ENCODE data around the gene TNFRSF19.

The TNFRSF19 gene

GRCh38 chr13:23608138-23608537 lies 37.9 kb downstream of the TNFRSF19 start:
- DNase-seq (ENCODE audit: low spot score), result no peak

DNA sequence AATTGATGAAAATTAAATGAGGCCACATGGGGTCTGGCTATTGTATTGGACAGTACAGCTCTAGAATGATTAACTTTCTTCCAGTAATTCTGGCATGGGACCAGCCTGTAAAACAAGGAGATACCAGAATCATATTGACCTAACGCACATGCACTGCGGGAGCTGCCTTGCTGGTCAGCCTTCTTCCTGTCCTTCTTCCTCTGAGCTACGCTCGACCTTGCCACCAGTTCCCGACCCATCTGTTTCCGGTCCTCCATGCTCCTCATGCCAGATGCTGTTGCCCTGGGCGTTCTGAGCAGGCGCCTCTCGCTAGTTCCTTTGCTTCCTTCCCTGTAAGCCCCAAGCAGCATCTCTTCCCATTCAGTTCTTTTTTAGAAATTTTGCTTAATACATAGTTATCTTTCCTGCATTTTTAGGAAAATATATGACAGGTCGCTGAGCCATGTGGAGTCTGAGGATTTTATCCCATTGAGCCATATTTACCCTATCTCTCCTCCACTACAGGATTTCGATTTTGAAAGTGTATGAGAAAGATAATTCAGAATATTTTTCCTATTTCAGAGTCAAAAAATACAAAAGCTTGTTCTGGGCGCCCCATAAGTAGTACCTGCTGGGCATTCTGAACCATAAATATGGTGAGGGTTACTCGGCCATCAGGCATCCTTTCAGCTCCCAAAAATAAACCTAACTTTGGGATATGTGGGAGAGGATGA lies 38.6 kb downstream of the TNFRSF19 start:
- peak; percentile 66 for DNase-seq (ENCODE audit: low spot score)

GRCh38 chr13:23609414-23609760 lies 39.2 kb downstream of the TNFRSF19 start:
- DNase-seq (ENCODE audit: low spot score), result no peak

DNA sequence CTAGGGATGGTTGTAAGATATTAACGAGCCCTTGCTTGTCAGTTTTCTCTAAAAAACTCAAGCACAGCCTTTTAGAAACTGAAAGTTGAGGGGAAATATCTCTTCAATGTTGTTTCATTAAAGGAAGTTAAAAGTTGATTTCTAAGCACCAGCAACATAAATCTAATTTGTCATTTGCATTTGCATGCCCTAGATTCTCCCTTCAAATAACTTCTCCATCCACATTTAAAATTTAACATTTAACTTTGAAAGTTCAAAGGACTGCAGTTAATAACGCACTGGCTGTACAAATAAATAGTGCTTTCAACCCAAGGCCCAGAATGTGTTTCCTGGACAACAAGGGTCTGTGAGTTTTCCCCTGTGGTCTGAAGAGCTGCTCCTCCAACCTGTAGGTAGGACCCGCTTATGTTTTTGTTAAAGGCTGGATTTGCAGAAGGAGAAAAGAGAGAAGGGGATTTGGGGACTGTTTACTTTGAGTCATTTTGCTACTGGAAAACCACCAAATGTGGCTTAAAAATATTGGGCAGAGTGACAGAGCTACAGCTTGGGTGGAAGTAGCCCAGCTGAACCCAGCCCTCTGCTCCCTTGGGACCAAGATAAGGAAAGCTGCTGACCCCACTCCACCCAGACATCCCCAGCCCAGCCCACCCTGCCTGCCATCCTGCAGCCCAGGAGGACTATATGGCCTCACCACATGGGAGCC lies 39.8 kb downstream of the TNFRSF19 start:
- no peak for DNase-seq (ENCODE audit: low spot score)

- DNase-seq (ENCODE audit: low spot score), result peak; percentile 55
Measured at GRCh38 chr13:23610966-23611491, 40.8 kb downstream of the TNFRSF19 start.

DNA sequence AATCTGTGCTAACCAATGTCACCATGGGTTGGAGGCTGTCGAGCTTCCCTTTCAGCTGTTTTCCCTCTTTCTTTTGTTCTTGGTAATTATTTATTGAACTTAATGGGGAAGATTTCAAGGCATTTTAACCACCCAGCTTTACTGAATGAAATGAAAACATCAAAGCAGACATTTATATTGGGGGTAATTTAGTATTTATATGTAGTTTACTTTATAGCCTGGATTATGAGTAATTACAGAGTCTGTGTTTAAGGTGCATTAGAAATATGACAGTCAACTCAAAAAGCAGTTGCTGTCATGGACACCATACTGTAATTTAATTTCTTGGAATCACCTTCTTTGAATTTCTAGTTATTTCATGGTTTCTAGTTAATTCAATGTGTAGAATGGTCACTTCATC lies 42.0 kb downstream of the TNFRSF19 start:
- DNase-seq (ENCODE audit: low spot score), result no peak

DNA sequence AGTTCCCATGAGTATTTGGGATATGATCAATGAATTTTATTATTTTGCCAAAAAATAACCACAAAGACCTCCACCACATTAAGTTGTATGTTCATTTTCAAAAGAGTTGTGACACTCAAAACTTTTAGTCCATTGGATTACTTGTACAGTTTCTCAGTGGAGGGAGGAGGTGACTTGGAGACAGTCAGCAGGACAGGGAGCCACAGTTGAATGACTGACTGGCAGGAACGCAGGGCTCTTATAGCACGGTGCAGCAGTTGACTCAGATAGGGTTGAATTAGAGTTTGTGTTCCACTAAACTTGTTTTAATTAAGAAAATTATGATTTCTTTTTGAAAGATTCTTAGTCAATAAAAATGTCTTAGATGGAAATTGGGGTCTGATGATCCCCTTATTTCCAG lies 42.5 kb downstream of the TNFRSF19 start:
- DNase-seq (ENCODE audit: low spot score), result no peak

DNA sequence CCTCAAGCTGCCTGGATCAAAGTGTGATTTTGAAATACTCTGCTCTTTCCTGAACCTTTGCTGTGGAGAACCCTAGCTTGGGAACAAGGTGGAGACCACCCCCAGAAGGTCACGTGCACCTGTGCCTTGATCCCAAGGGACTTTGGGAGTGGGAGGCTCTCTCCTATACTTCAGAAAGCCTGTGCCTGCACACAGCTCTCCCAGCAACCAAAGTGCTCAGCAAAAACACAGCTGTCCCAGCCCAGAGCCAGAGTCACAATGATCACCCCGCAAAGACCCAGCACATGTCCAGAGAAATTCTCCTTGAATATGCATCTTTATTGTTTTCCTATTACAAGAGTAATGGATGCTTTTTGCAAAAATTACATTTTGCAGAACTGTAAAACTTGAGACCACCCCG lies 43.4 kb downstream of the TNFRSF19 start:
- DNase-seq (ENCODE audit: low spot score), result no peak

DNA sequence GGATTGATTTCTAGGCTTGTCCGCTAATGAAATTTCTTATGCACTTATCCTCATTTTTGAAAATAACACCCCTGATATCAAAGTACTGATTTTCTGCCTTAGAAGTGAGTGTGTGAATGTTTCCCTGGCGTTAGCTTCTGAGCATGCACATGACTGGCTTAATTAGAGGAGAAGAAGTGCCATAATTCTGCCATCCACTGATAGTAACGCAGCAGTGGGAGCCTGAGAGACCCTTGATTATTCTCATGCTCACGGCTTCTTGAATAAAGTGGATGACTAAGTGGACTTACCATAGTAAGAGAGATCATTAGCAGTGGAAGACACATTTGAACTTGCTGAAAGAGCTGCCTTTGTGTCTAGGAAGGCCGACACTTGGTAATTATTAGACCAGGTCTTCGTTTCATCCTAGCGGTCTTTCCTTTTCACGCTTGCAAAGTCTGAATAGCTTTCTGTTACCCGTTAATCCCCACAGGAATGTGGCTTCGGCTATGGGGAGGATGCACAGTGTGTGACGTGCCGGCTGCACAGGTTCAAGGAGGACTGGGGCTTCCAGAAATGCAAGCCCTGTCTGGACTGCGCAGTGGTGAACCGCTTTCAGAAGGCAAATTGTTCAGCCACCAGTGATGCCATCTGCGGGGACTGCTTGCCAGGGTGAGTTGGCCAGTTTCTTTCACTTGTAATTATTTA lies 45.3 kb downstream of the TNFRSF19 start:
- DNase-seq (ENCODE audit: low spot score), result no peak

DNA sequence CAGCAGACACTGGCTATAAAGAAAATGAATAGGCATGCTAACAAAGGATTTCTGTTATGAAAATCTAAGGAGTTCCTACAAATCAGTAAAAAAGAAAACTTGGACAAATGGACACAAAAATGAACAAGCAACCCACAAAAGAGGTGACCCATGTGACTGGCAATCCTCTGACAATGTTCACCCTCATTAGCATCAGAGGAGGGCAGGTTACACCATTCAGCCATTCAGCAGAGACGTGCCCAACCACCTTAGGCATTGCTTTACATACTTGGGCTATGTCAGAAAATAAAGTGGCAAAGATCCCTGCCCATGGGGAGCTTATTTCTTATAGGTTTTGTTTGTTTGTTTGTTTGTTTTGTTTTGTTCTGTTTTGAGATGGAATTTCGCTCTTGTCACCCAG lies 46.0 kb downstream of the TNFRSF19 start:
- no peak for DNase-seq (ENCODE audit: low spot score)

GRCh38 chr13:23617551-23618024 lies 47.4 kb downstream of the TNFRSF19 start:
- DNase-seq (ENCODE audit: low spot score), result no peak

DNA sequence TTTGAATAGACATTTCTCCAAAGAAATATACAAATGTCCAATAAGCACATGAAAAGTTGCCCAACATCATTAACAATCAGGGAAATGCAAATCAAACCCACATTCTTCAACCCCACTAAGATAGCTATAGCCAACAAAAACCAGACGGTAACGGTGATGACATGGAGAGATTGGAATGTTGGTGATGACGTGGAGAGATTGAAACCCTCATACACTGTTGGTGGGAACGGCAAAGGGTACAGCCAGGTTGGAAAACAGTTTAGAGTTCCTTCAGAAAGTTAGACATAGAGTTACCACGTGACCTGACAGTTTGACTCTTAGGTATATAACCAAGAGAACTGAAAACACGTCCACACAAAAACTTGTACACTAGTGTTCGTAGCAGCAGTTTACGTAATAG lies 48.1 kb downstream of the TNFRSF19 start:
- no peak for DNase-seq (ENCODE audit: low spot score)

DNA sequence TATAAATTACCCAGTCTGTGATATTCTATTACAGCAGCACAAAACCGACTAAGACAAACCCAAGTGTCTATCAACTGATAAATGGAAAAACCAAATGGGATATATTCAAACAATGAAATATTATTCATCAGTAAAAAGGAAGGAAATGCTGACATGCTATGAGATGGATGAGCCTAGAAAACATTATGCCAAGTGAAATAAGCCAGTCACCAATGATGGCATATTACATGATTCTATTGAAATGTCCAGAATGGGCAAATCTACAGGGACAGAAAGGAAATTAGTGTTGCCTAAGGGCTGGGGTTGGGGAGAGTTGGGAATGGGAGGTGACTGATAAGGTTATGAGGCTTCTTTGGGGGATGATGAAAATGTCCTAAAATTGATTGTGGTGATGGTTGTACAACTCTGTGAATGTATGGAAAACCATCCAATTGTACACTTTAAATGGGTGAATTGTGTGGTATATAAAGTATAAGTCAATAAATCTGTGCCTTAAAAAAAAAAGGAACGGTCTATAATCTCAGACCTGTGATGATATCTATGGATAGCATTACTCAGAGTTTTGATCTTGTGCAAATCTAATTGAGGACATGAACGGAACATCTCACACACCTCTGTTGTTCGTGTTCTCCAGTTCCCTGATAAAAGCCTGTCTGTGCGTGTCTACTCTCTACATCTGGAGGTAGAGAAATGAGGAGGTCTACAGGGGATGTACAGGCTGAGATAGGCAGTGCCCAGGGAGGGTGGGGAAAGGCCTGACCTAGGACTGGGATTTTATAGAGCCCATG lies 49.0 kb downstream of the TNFRSF19 start:
- DNase-seq (ENCODE audit: low spot score), result no peak

DNA sequence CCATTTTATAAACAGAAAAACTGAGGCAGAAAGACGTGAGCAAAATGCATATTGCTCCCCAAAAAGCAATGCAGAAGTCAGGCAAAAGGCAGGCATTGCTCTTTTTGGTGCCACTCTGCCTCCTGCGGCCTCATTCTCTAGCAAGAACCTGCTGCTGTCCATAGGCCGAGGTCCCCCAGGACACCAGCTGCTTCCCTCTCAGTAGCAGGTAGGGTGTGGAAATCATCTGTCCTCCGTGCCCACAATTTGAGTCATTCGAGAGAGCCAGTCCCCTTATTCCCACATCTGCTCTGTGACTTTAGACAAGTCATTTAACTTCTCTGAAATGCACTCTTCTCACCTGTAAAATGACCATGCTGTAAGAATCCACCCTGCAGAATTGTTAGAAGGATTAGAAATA lies 50.0 kb downstream of the TNFRSF19 start:
- DNase-seq (ENCODE audit: low spot score), result no peak

- DNase-seq (ENCODE audit: low spot score), result no peak
Measured at GRCh38 chr13:23620613-23621315, 50.6 kb downstream of the TNFRSF19 start.

- no peak for DNase-seq (ENCODE audit: low spot score)
Measured at GRCh38 chr13:23621316-23621645, 51.1 kb downstream of the TNFRSF19 start.

GRCh38 chr13:23622985-23623384 lies 52.8 kb downstream of the TNFRSF19 start:
- DNase-seq (ENCODE audit: low spot score), result no peak

- no peak for DNase-seq (ENCODE audit: low spot score)
Measured at GRCh38 chr13:23623394-23623793, 53.2 kb downstream of the TNFRSF19 start.

DNA sequence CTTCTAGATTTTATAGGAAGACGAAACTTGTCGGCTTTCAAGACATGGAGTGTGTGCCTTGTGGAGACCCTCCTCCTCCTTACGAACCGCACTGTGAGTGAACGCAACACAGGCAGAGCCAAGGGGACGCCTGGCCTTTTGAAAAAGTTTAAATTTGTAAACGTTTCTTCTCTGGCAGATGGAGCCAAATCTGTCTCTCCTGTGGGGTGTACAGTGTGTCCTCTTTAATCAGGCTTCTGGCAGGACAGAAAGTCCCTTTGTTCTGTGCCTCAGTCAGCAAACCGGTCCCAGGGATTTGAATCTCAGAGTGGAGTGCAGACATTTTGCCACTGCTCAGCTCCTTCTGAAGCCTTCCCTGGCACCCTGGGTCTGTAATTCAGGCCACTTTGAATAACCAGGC lies 56.5 kb downstream of the TNFRSF19 start:
- peak; percentile 45 for DNase-seq (ENCODE audit: low spot score)

GRCh38 chr13:23627410-23627809 lies 57.2 kb downstream of the TNFRSF19 start:
- DNase-seq (ENCODE audit: low spot score), result no peak

DNA sequence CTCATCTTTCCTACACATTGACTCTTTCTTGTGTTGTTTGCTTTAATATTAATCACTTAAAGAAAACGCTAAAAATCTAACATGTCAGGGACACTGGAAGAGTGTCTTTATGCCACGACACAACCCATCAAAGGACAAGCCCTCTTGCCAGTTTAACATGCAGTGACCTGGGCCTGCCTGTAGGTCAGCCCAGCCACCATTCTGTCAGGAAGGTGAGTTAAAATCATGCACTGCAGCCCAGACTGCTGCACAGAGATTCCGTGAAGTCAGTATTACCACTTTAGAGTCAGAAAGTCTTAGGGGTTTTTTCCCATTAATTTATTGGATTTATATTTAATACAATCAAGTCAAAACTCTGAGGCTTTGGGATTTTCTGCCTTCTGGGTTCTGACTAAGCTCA lies 58.0 kb downstream of the TNFRSF19 start:
- no peak for DNase-seq (ENCODE audit: low spot score)
